Breast epithelium (tissue), 4 donors: Measurements from ENCODE around the gene PELI2. TPM values are rescaled to one million over a fixed set of nuclear protein-coding genes. Genes with fewer than 3 reads are reported as not detected.

ENCODE experiments used
- DNase-seq, 2 donors: peaks; one replicate each; pipeline ENCODE4 v3.0.0-alpha.2; 2019; ENCODE audit warnings: low spot score in 2 of 2
- H3K27ac ChIP-seq, 2 donors: fragments of 200-600 bp; sonication (generic) in 1 of 2; one replicate each; pipeline ENCODE4 v1.5.1; 2016 to 2019; ENCODE audit warnings: mild to moderate bottlenecking in 1 of 2
- H3K27me3 ChIP-seq, 2 donors: fragments of 200-600 bp; sonication (generic) in 1 of 2; one replicate each; pipeline versions ENCODE4 v1.5.1 to v1.6.0; 2017 to 2019; ENCODE audit warnings: control low read depth in 1 of 2, mild to moderate bottlenecking in 1 of 2
- H3K36me3 ChIP-seq: fragments of 200-600 bp; one replicate; pipeline ENCODE4 v1.5.1; 2019
- H3K4me1 ChIP-seq, 2 donors: fragments of 200-600 bp; sonication (generic); one replicate each; pipeline ENCODE4 v1.5.1; 2016 to 2019; ENCODE audit warnings: control low read depth in 1 of 2
- H3K4me3 ChIP-seq, 3 donors: fragments of 200-600 bp; sonication (generic); 1 replicate in 2 of 3; 2 replicates in 1 of 3; pipeline ENCODE4 v1.5.1; 2016 to 2019; ENCODE audit warnings: mild to moderate bottlenecking in 3 of 3, moderate library complexity in 2 of 3
- H3K9me3 ChIP-seq, 2 donors: fragments of 200-600 bp; sonication (generic) in 1 of 2; one replicate each; pipeline ENCODE4 v1.5.1; 2016 to 2019; ENCODE audit warnings: control low read depth in 1 of 2
- CTCF ChIP-seq, 3 donors: fragments of 450-650 bp; IDR thresholded peaks; one replicate each; pipeline ENCODE4 v1.5.1; 2016 to 2017; ENCODE audit warnings: antibody characterized with exemption in 3 of 3, mild to moderate bottlenecking in 3 of 3, moderate library complexity in 3 of 3
- POLR2A ChIP-seq: fragments of 450-650 bp; IDR thresholded peaks from one replicate; pipeline ENCODE4 v1.6.1; 2016; ENCODE audit warnings: antibody characterized with exemption, mild to moderate bottlenecking, moderate library complexity
- POLR2AphosphoS5 ChIP-seq, 3 donors: sonication (generic); formaldehyde crosslinking; IDR thresholded peaks; one replicate each; pipeline ENCODE4 v1.6.1; 2017; ENCODE audit warnings: antibody characterized with exemption in 3 of 3
- intact Hi-C: fragments of 100-400 bp; cut with DNase I; formaldehyde crosslinking; loops from one replicate; pipeline ENCODE4 v1.15.1; 2023; ENCODE audit warnings: low total_unique reads
- total RNA-seq, 3 donors: library from RNA; depleted of rRNA; stranded (reverse); fragments of >200 nt; gene quantifications; one replicate each; pipeline ENCODE4 v1.1.0, GENCODE V29; 2016

Gene PELI2
- total RNA-seq, 3 donors from 2014 or later, result 11.5 to 24.1 (median 16.2) TPM

- H3K9me3 ChIP-seq, result no peaks in the 10 kb centered on the region
- intact Hi-C loops, result no loop called here
- no peak overlapping the region for H3K27ac ChIP-seq
- no peaks in the 10 kb centered on the region for H3K36me3 ChIP-seq
- no peak overlapping the region for H3K4me3 ChIP-seq
- no peaks in the 10 kb centered on the region for H3K27me3 ChIP-seq
- DNase-seq, result no peak
- TF ChIP-seq POLR2AphosphoS5 (IDR thresholded peaks at IDR 0.05) (peak in 1 of 3 donors; percentile 13), CTCF (IDR thresholded peaks at IDR 0.05) (no peak)
- no peaks in the 10 kb centered on the region for H3K4me1 ChIP-seq
Observed at GRCh38 chr14:56189307-56189706, 71.1 kb downstream of the PELI2 start.

GRCh38 chr14:56193347-56193746 is 75.1 kb downstream of the PELI2 start:
- H3K27ac ChIP-seq, result no peak overlapping the region
- no peaks in the 10 kb centered on the region for H3K27me3 ChIP-seq
- H3K36me3 ChIP-seq, result no peaks in the 10 kb centered on the region
- no peak for DNase-seq
- no peaks in the 10 kb centered on the region for H3K4me1 ChIP-seq
- TF ChIP-seq POLR2AphosphoS5 (IDR thresholded peaks at IDR 0.05) (no peak), POLR2A (no peak), CTCF (IDR thresholded peaks at IDR 0.05) (no peak)
- intact Hi-C loops, result no loop called here
- H3K4me3 ChIP-seq, result no peak overlapping the region
- no peaks in the 10 kb centered on the region for H3K9me3 ChIP-seq

- Histone ChIP-seq H3K9me3 (no peaks in the 10 kb centered on the region), H3K27me3 (no peaks in the 10 kb centered on the region), H3K27ac (no peak overlapping the region), H3K36me3 (no peaks in the 10 kb centered on the region), H3K4me3 (no peak overlapping the region), H3K4me1 (no peaks in the 10 kb centered on the region)
- no peak for DNase-seq
- intact Hi-C loops, result no loop called here
- no peak for TF ChIP-seq CTCF (IDR thresholded peaks at IDR 0.05)
- TF ChIP-seq POLR2A, result no peak
- TF ChIP-seq POLR2AphosphoS5 (IDR thresholded peaks at IDR 0.05), result no peak
Observed at GRCh38 chr14:56194042-56194441, 75.8 kb downstream of the PELI2 start.

GRCh38 chr14:56195223-56195622 is 77.0 kb downstream of the PELI2 start:
- no peaks in the 10 kb centered on the region for H3K36me3 ChIP-seq
- no peak for DNase-seq
- no peaks in the 10 kb centered on the region for H3K27me3 ChIP-seq
- H3K9me3 ChIP-seq, result no peaks in the 10 kb centered on the region
- H3K4me1 ChIP-seq, result no peaks in the 10 kb centered on the region
- no peak for TF ChIP-seq POLR2AphosphoS5 (IDR thresholded peaks at IDR 0.05)
- TF ChIP-seq POLR2A, result no peak
- H3K27ac ChIP-seq, result peak overlapping the region; percentile 43 to 68
- intact Hi-C loops, result no loop called here
- H3K4me3 ChIP-seq, result no peak overlapping the region

GRCh38 chr14:56195704-56196103 is 77.5 kb downstream of the PELI2 start:
- H3K9me3 ChIP-seq, result no peaks in the 10 kb centered on the region
- no peak overlapping the region for H3K4me3 ChIP-seq
- no peaks in the 10 kb centered on the region for H3K36me3 ChIP-seq
- no peaks in the 10 kb centered on the region for H3K27me3 ChIP-seq
- peak overlapping the region; percentile 43 to 68 for H3K27ac ChIP-seq
- no peaks in the 10 kb centered on the region for H3K4me1 ChIP-seq
- TF ChIP-seq POLR2A, result no peak
- TF ChIP-seq POLR2AphosphoS5 (IDR thresholded peaks at IDR 0.05), result peak in 1 of 3 donors; percentile 10
- intact Hi-C loops, result no loop called here
- no peak for DNase-seq

- peak overlapping the region; percentile 43 to 68 for H3K27ac ChIP-seq
- no peak for TF ChIP-seq POLR2A
- TF ChIP-seq CTCF (IDR thresholded peaks at IDR 0.05), result no peak
- TF ChIP-seq POLR2AphosphoS5 (IDR thresholded peaks at IDR 0.05), result no peak
- H3K27me3 ChIP-seq, result no peaks in the 10 kb centered on the region
- H3K4me3 ChIP-seq, result no peak overlapping the region
- no peak for DNase-seq
- H3K36me3 ChIP-seq, result no peaks in the 10 kb centered on the region
- intact Hi-C loops, result no loop called here
- no peaks in the 10 kb centered on the region for H3K4me1 ChIP-seq
- no peaks in the 10 kb centered on the region for H3K9me3 ChIP-seq
Observed at GRCh38 chr14:56196274-56196673, 78.1 kb downstream of the PELI2 start.
